Left cardiac atrium (tissue), 4 donors: ENCODE results near the gene PAM. TPM values are rescaled to one million over a fixed set of nuclear protein-coding genes. Genes with fewer than 3 reads are reported as not detected.
"Not testable (repeated sequence)": the region's sequence is repeated elsewhere in the genome, so short reads cannot be mapped to it uniquely, and the experiment has no call there.

Experiments
- ATAC-seq, 2 donors: fragments of 200-7000 bp; cut with Tn5 transposase; one replicate each; pipeline ENCODE4 v1.9.1; 2020; ENCODE audit warnings: mild to moderate bottlenecking in 2 of 2, moderate library complexity in 2 of 2
- DNase-seq: peaks from one replicate; pipeline ENCODE4 v3.0.0-alpha.2; 2020
- intact Hi-C, 2 donors: fragments of 100-400 bp; cut with DNase I; formaldehyde crosslinking; loops; one replicate each; pipeline versions ENCODE4 v1.14.1 to v1.15.1; 2022 to 2023
- total RNA-seq, 2 donors: library from RNA; stranded (reverse); fragmentation: NEBNext Ultra II Directional; extraction: Animal tissue kit (Norgen Biotek cat#: 25700); gene quantifications; one replicate each; pipeline ENCODE4 v1.2.1, GENCODE V29; 2021
- donor health status: DM: no; HTN: yes; CAD: no.
- donor health status: DM: no; HTN: yes; CAD: no; lungs with severe emphysema.
- donor health status: DM: yes; HTN: yes; CAD: no.
- donor health status: Dilated cardiomyopathy.

PAM gene
- total RNA-seq, 2 donors from 2014 or later = 2,389 to 3,652 TPM

DNA sequence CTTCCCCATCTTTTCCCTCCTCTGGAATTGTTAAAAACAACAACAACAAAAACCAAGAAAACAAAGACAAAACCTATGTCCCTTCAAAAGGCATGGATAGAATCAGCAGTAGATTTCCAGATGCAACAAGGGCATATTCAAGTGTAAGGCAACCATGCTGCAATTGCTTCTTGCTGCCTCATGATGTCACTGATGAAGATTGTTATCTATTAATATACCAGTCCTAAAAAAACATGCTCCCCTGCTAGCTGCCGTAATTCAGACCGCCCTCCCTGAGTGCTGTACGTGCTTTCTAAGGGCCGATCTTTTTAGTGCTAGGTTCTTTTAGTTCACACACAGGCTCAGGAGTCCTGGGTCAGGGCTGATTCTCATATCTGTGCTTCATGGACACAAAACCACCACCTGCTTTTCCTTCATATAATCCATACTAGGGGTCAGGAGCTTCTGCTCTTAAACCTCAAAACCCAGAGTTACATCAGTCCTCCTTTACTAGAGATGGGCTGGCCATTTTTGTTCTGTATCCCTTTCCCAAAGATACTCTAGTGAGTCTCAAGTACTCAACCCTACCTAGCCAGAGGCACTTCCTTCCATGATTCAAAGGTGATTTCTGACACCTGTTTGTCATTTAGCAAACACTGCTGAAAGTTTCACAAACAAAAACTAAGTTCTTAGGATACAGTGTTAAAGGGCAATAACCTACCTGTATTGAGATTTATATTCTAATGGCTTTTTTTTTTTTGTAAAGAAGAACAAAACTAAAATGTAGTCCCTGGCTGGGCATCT lies 282.8 kb downstream of the PAM start:
- intact Hi-C loops = loop anchor here in 1 of 2 donors (5.0 to 10.0 kb wide), 3 partner anchors 99 to 503 kb away; no protein-coding TSS in a partner anchor
- DNase-seq = no peak
- no peak for ATAC-seq

DNA sequence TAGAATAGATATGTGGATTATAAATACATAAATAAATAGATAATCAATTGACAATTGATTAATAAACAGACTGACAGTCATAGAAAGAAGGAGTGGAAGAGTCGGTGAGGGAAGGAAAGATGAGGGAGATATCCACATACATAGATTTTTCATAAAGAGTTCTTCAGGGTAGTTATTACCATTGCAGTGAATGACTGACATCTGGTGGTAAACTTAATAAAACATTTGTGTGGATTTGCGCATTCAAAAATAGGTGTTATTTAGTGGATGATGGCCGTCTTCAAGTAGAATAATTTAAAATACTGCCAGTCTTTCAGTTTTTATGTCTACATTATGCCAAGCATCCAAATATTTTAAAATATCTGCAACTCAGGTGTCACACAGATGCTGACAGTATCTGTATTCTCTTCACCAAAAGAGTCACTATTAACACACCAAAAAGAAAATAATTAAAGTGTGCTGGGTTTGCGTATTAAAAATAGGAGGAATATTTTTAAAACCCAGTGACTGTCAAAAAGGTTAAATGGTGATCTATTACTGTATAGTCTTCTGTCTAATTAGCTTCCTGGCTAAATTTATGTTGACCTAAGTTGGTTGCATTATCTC lies 286.1 kb downstream of the PAM start:
- no peak for ATAC-seq

DNA sequence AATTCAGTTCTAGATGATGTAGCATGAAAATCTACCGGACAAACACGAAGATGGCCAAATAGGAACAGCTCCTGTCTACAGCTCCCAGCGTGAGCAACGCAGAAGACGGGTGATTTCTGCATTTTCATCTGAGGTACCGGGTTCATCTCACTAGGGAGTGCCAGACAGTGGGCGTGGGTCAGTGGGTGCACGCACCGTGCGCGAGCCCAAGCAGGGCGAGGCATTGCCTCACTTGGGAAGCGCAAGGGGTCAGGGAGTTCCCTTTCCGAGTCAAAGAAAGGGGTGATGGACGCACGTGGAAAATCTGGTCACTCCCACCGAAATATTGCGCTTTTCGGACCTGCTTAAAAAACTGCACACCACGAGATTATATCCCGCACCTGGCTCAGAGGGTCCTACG lies 291.6 kb downstream of the PAM start:
- intact Hi-C loops, DNase-seq, ATAC-seq: not testable (repeated sequence)

More for the DNA sequence above, 286.1 kb downstream of the PAM start:
- intact Hi-C loops = loop anchor here in 1 of 2 donors (5.0 kb wide), 1 partner anchor 359 kb away; no protein-coding TSS in a partner anchor
- no peak for DNase-seq

DNA sequence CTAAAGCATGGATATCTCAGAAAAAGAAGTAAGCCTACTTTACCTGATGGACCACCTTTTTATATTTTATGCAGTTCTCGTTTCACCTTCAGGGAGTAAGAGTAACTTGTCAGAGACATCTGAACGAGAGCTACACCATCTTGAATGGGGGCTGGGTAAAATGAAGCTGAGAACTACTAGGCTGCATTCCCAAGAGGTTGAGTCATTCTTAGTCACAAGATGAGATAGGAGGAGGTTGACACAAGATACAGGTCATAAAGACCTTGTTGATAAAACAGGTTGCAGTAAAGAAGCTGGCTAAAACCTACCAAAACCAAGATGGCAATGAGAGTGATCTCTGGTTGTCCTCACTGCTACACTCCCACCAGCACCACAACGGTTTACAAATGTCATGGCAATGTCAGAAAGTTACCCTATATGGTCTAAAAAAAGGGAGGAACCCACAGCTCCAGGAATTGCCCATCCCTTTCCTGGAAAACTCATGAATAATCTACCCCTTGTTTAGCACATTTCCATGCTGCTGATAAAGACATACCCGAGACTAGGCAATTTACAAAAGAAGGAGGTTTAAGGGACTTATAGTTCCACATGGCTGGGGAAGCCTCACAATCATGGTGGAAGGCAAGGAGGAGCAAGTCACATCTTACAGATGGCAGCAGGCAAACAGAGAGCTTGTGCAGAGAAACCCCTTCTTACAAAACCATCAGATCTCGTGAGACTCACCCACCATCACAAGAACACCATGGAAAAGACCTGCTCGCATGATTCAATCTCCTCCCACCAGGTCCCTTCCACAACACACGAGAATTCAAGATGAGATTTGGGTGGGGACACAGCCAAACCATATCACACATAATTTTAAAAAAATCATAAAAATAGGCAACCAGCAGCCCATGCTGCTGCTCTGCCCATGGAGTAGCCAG lies 302.4 kb downstream of the PAM start:
- no peak for ATAC-seq
- intact Hi-C loops = no loop called here

DNA sequence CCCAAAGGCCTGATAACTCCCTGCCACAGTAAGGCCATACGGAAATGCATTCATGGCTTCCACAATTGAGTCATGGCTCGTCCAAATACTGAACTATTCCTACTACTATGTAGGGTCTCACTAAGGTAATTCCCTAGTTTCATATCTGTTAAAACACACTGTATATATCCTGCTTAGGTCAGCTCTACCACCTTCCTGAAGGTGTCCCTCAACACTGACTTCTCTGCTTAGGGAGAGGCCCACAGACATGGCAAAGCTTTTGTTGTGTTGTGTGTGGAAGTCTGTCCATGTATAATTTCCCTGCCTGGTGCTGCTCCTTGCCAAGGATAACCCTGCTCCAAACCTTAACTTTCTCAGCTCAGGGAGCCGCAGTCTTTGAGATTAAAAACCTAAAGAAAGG lies 304.4 kb downstream of the PAM start:
- DNase-seq (no peak), ATAC-seq (no peak)
- intact Hi-C loops = no loop called here

More for the DNA sequence above, 302.4 kb downstream of the PAM start:
- no peak for DNase-seq

DNA sequence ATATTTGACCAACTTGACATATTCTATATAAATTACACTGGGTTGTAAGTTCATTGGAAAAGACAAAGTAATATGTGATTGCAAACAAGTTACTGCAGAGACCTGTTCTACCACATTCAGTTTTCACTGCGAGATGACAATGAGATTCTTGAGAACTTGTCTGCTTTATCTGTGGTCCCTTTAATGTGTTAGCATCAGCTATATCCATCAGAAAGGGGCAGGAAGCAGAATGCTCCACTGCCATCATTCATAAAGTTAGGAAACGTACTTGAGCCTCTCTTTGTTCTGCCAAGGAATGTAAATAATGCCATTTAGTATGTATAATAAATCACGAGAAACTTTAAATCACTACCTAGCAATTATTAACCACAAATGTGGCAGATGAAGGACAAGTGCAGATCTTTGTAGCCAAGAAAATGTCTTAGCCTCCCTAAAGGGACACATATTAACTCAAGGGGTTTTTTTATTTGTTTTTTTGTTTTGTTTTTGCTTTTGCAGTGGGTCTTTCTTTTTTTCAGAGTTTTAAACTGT lies 305.4 kb downstream of the PAM start:
- intact Hi-C loops = no loop called here
- ATAC-seq (no peak), DNase-seq (no peak)

DNA sequence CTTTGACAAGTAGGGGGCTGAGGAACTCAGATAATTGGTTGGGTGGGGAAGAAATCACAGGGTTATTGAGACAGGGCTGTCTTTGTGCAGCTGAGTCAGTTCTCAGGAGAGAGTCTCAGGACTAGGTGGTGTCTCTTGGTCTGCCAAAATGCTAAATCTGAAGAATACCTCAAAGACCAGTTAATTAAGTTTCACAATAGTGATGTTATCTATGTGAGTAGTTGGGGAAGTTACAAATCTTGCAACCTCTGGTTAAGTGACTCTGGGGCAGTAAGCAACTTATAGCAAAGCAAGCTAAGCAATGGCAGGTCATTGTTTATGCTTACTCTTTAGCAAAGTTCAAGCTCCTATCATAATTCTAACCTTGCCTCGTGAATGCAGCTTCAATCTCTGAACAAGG lies 311.2 kb downstream of the PAM start:
- intact Hi-C loops = no loop called here
- ATAC-seq (no peak), DNase-seq (no peak)

DNA sequence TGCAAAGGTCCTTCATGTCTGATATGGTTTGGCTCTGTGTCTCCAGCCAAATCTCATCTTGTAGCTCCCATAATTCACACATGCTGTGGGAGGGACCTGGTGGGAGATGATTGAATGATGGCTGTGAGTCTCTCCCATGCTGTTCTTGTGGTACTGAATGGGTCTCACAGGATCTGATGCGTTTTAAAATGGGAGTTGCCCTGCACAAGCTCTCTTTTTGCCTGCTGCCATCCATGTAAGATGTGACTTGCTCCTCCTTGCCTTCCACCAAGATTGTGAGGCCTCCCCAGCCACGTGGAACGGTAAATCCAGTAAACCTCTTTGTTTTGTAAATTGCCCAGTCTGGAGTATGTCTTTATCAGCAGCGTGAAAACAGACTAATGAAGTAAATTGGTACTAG lies 318.4 kb downstream of the PAM start:
- ATAC-seq, intact Hi-C loops, DNase-seq: not testable (repeated sequence)

DNA sequence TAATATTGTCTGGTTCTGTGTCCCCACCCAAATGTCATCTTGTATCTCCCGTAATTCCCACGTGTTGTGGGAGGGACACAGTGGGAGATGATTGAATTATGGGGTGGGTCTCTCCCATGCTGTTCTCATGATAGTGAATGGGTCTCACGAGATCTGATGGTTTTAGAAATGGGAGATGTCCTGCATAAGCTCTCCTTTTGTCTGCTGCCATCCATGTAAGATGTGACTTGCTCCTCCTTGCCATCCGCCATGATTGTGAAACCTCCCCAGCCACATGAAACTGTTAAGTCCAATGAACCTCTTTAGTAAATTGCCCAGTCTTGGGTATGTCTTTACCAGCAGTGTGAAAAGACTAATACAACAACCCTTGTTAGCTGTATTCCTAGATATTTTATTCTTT lies 320.3 kb downstream of the PAM start:
- intact Hi-C loops = no loop called here
- no peak for ATAC-seq
- no peak for DNase-seq
